Activated B cell treated with CpG ODN at 0.5 μM for 24 hours (primary cell): ENCODE measurements around the gene DDX54. TPM values are rescaled to one million over a fixed set of nuclear protein-coding genes. Genes with fewer than 3 reads are reported as not detected.

Source experiments
- ATAC-seq: fragments of 200-7000 bp; cut with Tn5 transposase; one replicate; pipeline ENCODE4 v1.10.0; 2021; ENCODE audit warnings: low read depth, mild to moderate bottlenecking, moderate library complexity
- CTCF ChIA-PET: fragments of 350-600 bp; sonication (Branson Sonifier 250); formaldehyde crosslinking; loops from one replicate; lab custom pipeline; 2021; ENCODE audit warnings: antibody characterized with exemption; lab: Charles Lee
- POLR2A ChIA-PET: fragments of 350-600 bp; sonication (Branson Sonifier 250); formaldehyde crosslinking; loops from one replicate; lab custom pipeline; 2021; ENCODE audit warnings: antibody characterized with exemption; lab: Charles Lee
- DNase-seq: peaks from one replicate; pipeline ENCODE4 v3.0.0; 2022
- H3K27ac Mint-ChIP-seq: one replicate; pipeline ENCODE4 v1.8.0; 2020; ENCODE audit warnings: mixed read lengths
- H3K27me3 Mint-ChIP-seq: one replicate; pipeline ENCODE4 v1.8.0; 2021; ENCODE audit warnings: mixed read lengths
- H3K36me3 Mint-ChIP-seq: one replicate; pipeline ENCODE4 v1.8.0; 2021; ENCODE audit warnings: low read depth, mixed read lengths
- H3K4me1 Mint-ChIP-seq: one replicate; pipeline ENCODE4 v1.8.0; 2021; ENCODE audit warnings: mixed read lengths
- H3K4me3 Mint-ChIP-seq: one replicate; pipeline ENCODE4 v1.8.0; 2020; ENCODE audit warnings: mild to moderate bottlenecking, mixed read lengths
- H3K9me3 Mint-ChIP-seq: one replicate; pipeline ENCODE4 v1.8.0; 2020; ENCODE audit warnings: mixed read lengths
- CTCF ChIP-seq: fragments of 200-600 bp; IDR thresholded peaks from one replicate; pipeline ENCODE4 v1.8.0; 2022; ENCODE audit warnings: antibody characterized with exemption, mild to moderate bottlenecking
- intact Hi-C: fragments of 100-400 bp; cut with micrococcal nuclease; formaldehyde crosslinking; loops from one replicate; pipeline ENCODE4 v1.15.1; 2024
- total RNA-seq: library from RNA; stranded (reverse); gene quantifications from 2 replicates; pipeline ENCODE4 v1.2.3, GENCODE V29; 2022

DDX54 gene
- total RNA-seq, 1 donor from 2014 or later = 115 TPM

- ChIA-PET POLR2A (interaction anchor here (0.5 kb wide), 1 partner anchor 238 kb away, joined by 3 read pairs; no protein-coding TSS in a partner anchor), CTCF (interaction anchor here (1.4 to 3.9 kb wide), 2 partner anchors 15 to 37 kb away, joined by 3 to 11 read pairs; no protein-coding TSS in a partner anchor)
- Mint-ChIP-seq H3K4me1 (peaks cover 42% of the 10 kb centered on the region), H3K27ac (no peak overlapping the region), H3K36me3 (no peaks in the 10 kb centered on the region), H3K9me3 (no peaks in the 10 kb centered on the region), H3K4me3 (no peak overlapping the region), H3K27me3 (peaks cover 11% of the 10 kb centered on the region)
- TF ChIP-seq CTCF = no peak
- DNase-seq = no peak
- intact Hi-C loops = no loop called here
- no peak for ATAC-seq
These were observed 47.2 kb downstream of the DDX54 start for GRCh38 chr12:113137861-113138783.

GRCh38 chr12:113136990-113137511 is 48.2 kb downstream of the DDX54 start:
- Mint-ChIP-seq H3K36me3 (no peaks in the 10 kb centered on the region), H3K4me1 (peaks cover 31% of the 10 kb centered on the region), H3K27ac (peak overlapping the region; percentile 8), H3K9me3 (no peaks in the 10 kb centered on the region), H3K4me3 (no peak overlapping the region), H3K27me3 (peaks cover 11% of the 10 kb centered on the region)
- DNase-seq = no peak
- no peak for ATAC-seq
- intact Hi-C loops = no loop called here
- ChIA-PET POLR2A (no interaction called here), CTCF (interaction anchor here (1.4 to 3.9 kb wide), 2 partner anchors 16 to 38 kb away, joined by 3 to 11 read pairs; no protein-coding TSS in a partner anchor)
- no peak for TF ChIP-seq CTCF

GRCh38 chr12:113136128-113136989 is 48.9 kb downstream of the DDX54 start:
- ATAC-seq = peak; percentile 72
- ChIA-PET POLR2A (interaction anchor here (0.8 to 1.0 kb wide), 2 partner anchors 11 to 34 kb away, joined by 3 read pairs; no protein-coding TSS in a partner anchor), CTCF (interaction anchor here (3.9 kb wide), 1 partner anchor 17 kb away, joined by 11 read pairs; no protein-coding TSS in a partner anchor)
- intact Hi-C loops = no loop called here
- Mint-ChIP-seq H3K27ac (peak overlapping the region; percentile 80), H3K27me3 (peaks cover 11% of the 10 kb centered on the region), H3K4me3 (peak overlapping the region; percentile 77), H3K9me3 (no peaks in the 10 kb centered on the region), H3K36me3 (no peaks in the 10 kb centered on the region), H3K4me1 (peaks cover 27% of the 10 kb centered on the region)
- no peak for TF ChIP-seq CTCF
- peak; percentile 40 for DNase-seq

- Mint-ChIP-seq H3K9me3 (no peaks in the 10 kb centered on the region), H3K4me3 (peak within 1 kb of the TSS; percentile 77), H3K36me3 (no peaks in the 10 kb centered on the region), H3K4me1 (peaks cover 30% of the 10 kb centered on the region), H3K27ac (peak within 1 kb of the TSS; percentile 80), H3K27me3 (peaks cover 11% of the 10 kb centered on the region)
- peak; percentile 64 for DNase-seq
- intact Hi-C loops = no loop called here
- ATAC-seq = peak; percentile 84
- CTCF ChIA-PET = interaction anchor here (3.9 kb wide), 1 partner anchor 18 kb away, joined by 11 read pairs; no protein-coding TSS in a partner anchor
- no peak for TF ChIP-seq CTCF
- POLR2A ChIA-PET = interaction anchor here (0.5 to 1.0 kb wide), 5 partner anchors 12 to 642 kb away, joined by 3 to 5 read pairs (median 3); no protein-coding TSS in a partner anchor
These were observed 49.8 kb downstream of the DDX54 start, which contains the start of gene RASAL1 for GRCh38 chr12:113135178-113136127. RASAL1 (minus strand) TSS chr12:113135761; CDS start chr12:113135462, 299 bp downstream.
